ENCODE measurements around the gene HCFC1.

DNA sequence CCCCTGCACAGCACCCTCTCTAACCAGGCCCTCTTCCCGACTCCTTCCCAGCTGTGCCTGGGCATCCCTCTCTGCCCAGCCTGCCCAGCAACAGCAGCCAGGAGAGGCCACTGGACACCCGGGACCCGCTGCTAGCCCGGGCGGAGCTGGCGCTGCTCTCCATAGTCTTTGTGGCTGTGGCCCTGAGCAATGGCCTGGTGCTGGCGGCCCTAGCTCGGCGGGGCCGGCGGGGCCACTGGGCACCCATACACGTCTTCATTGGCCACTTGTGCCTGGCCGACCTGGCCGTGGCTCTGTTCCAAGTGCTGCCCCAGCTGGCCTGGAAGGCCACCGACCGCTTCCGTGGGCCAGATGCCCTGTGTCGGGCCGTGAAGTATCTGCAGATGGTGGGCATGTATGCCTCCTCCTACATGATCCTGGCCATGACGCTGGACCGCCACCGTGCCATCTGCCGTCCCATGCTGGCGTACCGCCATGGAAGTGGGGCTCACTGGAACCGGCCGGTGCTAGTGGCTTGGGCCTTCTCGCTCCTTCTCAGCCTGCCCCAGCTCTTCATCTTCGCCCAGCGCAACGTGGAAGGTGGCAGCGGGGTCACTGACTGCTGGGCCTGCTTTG is 66.0 kb downstream of the HCFC1 start:
- TF ChIP-seq, protein P1, sequence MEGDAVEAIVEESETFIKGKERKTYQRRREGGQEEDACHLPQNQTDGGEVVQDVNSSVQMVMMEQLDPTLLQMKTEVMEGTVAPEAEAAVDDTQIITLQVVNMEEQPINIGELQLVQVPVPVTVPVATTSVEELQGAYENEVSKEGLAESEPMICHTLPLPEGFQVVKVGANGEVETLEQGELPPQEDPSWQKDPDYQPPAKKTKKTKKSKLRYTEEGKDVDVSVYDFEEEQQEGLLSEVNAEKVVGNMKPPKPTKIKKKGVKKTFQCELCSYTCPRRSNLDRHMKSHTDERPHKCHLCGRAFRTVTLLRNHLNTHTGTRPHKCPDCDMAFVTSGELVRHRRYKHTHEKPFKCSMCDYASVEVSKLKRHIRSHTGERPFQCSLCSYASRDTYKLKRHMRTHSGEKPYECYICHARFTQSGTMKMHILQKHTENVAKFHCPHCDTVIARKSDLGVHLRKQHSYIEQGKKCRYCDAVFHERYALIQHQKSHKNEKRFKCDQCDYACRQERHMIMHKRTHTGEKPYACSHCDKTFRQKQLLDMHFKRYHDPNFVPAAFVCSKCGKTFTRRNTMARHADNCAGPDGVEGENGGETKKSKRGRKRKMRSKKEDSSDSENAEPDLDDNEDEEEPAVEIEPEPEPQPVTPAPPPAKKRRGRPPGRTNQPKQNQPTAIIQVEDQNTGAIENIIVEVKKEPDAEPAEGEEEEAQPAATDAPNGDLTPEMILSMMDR (IDR thresholded peaks at IDR 0.05), result no peak
- no peak for TF ChIP-seq POLR2A (IDR thresholded peaks at IDR 0.05)
